H1 (cell line): ENCODE results near the gene GLRX. TPM values are rescaled to one million over a fixed set of nuclear protein-coding genes. Genes with fewer than 3 reads are reported as not detected.

Source experiments
- polyA plus RNA-seq, 7 experiments: library from polyadenylated mRNA; depleted of rRNA in 3 of 7; stranded (reverse) in 5 of 7; unstranded in 2 of 7; fragments of >200 nt in 5 of 7; fragments of 200-250 nt in 2 of 7; gene quantifications; 1 replicate in 5 of 7; 2 replicates in 1 of 7; 4 replicates in 1 of 7; pipeline versions ENCODE4 v1.2.1 to v1.2.3, GENCODE V29; 2011 to 2013; ENCODE audit warnings: missing spikeins in 2 of 7, mixed read lengths in 2 of 7
- total RNA-seq: library from RNA; stranded (reverse); fragmentation: NEBNext Ultra II Directional; extraction: Animal tissue kit (Norgen Biotek cat#: 25700); gene quantifications from 2 replicates; pipeline ENCODE4 v1.2.1, GENCODE V29; 2021
- TF ChIP-seq, protein P1 (sequence below): IDR thresholded peaks from 2 replicates; pipeline ENCODE4 v1.6.1; 2012; ENCODE audit warnings: inconsistent platforms

The GLRX gene
- total and polyA plus RNA-seq, 2 of the 8 experiments (the other 6 are each of a cell fraction or from before 2014, with no cell fraction given), result 22.9 to 31.2 TPM

DNA sequence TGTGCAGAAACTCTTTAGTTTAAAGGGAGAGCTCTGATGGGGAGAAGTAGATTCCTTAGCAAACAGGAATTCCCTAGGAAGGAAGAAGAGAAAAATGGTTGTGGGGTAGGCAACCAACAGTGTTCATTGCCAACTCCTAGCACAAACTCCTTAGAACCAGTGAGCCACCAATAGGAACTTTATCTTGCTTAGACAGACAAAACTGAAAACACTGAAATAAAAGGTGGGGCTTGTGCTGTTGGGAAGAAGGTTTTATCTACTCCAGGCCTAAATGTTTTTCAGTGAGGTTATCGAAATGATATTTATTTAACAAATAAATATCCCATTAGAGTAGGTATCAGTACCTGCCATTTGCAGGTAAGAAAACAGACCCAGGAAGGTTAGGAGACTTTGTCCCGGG is 7.7 kb upstream of the GLRX start (continued):
- TF ChIP-seq, protein P1, sequence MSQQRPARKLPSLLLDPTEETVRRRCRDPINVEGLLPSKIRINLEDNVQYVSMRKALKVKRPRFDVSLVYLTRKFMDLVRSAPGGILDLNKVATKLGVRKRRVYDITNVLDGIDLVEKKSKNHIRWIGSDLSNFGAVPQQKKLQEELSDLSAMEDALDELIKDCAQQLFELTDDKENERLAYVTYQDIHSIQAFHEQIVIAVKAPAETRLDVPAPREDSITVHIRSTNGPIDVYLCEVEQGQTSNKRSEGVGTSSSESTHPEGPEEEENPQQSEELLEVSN, result no peak
